Transverse colon (tissue), 4 donors: ENCODE data around the gene TUBB2A.

Experiments
- CTCF ChIP-seq, 5 experiments: fragments of 200-600 bp in 3 of 5; fragments of 450-650 bp in 2 of 5; sonication (generic) in 3 of 5; IDR thresholded peaks; 1 replicate in 2 of 5; 2 replicates in 3 of 5; pipeline ENCODE4 v1.5.1; 2016 to 2017; ENCODE audit warnings: antibody characterized with exemption in 5 of 5, inconsistent platforms in 3 of 5, mild to moderate bottlenecking in 2 of 5, moderate library complexity in 1 of 5
- EP300 ChIP-seq: sonication (generic); formaldehyde crosslinking; IDR thresholded peaks from one replicate; pipeline ENCODE4 v1.6.1; 2017; ENCODE audit warnings: antibody characterized with exemption, low read depth
- POLR2A ChIP-seq: fragments of 450-650 bp; IDR thresholded peaks from one replicate; pipeline ENCODE4 v1.6.1; 2016; ENCODE audit warnings: antibody characterized with exemption, mild to moderate bottlenecking, moderate library complexity
- POLR2AphosphoS5 ChIP-seq, 3 donors: sonication (generic); formaldehyde crosslinking; IDR thresholded peaks; one replicate each; pipeline ENCODE4 v1.6.1; 2016; ENCODE audit warnings: antibody characterized with exemption in 3 of 3

GRCh38 chr6:3144571-3144970 lies 12.8 kb downstream of the TUBB2A start:
- TF ChIP-seq CTCF (IDR thresholded peaks at IDR 0.05) (no peak), POLR2A (no peak), POLR2AphosphoS5 (IDR thresholded peaks at IDR 0.05) (no peak), EP300 (no peak)
